Stimulated activated CD4-positive, alpha-beta T cell treated with anti-CD3 and anti-CD28 coated beads, Interleukin-15, amount 100 ng/mL, for 48 hours (primary cell): ENCODE results near the gene LTBP1.
"Not testable (repeated sequence)": the region's sequence is repeated elsewhere in the genome, so short reads cannot be mapped to it uniquely, and the experiment has no call there.

ENCODE experiments used
- DNase-seq, 2 donors: peaks; one replicate each; pipeline ENCODE4 v3.0.0-alpha.2; 2020; ENCODE audit warnings: low read depth in 2 of 2

Gene LTBP1, protein sequence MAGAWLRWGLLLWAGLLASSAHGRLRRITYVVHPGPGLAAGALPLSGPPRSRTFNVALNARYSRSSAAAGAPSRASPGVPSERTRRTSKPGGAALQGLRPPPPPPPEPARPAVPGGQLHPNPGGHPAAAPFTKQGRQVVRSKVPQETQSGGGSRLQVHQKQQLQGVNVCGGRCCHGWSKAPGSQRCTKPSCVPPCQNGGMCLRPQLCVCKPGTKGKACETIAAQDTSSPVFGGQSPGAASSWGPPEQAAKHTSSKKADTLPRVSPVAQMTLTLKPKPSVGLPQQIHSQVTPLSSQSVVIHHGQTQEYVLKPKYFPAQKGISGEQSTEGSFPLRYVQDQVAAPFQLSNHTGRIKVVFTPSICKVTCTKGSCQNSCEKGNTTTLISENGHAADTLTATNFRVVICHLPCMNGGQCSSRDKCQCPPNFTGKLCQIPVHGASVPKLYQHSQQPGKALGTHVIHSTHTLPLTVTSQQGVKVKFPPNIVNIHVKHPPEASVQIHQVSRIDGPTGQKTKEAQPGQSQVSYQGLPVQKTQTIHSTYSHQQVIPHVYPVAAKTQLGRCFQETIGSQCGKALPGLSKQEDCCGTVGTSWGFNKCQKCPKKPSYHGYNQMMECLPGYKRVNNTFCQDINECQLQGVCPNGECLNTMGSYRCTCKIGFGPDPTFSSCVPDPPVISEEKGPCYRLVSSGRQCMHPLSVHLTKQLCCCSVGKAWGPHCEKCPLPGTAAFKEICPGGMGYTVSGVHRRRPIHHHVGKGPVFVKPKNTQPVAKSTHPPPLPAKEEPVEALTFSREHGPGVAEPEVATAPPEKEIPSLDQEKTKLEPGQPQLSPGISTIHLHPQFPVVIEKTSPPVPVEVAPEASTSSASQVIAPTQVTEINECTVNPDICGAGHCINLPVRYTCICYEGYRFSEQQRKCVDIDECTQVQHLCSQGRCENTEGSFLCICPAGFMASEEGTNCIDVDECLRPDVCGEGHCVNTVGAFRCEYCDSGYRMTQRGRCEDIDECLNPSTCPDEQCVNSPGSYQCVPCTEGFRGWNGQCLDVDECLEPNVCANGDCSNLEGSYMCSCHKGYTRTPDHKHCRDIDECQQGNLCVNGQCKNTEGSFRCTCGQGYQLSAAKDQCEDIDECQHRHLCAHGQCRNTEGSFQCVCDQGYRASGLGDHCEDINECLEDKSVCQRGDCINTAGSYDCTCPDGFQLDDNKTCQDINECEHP (N-terminal part only)

DNA sequence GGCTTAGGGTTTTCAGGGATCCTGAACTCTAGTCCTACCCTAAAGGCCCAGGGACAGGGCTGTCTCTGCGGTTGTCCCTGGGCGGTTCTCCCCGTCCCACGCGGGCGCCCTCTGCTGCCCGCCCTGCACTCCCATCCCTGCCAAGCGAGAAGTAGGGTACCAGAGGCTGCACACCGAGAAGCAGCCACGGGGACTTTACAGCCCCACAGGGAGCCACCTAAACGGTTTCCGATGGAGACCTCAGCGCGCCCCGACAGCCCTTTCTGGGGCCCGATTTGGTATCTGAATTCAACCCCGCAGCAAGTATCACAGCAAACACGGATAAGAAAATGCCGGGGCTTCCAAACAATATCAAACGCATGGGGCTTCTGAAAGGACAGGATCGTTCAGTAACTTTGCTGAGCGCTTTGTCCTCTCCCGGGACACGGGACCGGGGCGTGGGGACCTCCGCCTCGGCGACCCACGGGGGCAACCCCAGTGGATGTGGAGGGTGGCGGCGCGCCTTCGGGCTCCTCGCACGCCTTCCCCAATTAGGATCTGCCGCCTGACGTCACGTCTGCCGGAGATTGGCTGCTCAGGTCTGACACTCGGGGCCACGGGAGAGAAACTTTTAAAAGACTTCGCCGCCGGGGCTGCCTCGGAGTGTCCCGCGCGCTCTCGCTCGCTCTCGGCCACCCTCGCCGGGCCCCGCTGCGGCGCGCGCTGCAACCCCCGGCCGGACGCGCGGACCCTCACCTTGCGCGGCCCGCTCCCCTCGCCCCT lies at the start of gene LTBP1:
Gene LTBP1 (plus strand): TSS at position 640 of the 762 bp plus-strand sequence. CDS start 372 bp downstream, outside the sequence.
- DNase-seq: peak; percentile 24 to 45

DNA sequence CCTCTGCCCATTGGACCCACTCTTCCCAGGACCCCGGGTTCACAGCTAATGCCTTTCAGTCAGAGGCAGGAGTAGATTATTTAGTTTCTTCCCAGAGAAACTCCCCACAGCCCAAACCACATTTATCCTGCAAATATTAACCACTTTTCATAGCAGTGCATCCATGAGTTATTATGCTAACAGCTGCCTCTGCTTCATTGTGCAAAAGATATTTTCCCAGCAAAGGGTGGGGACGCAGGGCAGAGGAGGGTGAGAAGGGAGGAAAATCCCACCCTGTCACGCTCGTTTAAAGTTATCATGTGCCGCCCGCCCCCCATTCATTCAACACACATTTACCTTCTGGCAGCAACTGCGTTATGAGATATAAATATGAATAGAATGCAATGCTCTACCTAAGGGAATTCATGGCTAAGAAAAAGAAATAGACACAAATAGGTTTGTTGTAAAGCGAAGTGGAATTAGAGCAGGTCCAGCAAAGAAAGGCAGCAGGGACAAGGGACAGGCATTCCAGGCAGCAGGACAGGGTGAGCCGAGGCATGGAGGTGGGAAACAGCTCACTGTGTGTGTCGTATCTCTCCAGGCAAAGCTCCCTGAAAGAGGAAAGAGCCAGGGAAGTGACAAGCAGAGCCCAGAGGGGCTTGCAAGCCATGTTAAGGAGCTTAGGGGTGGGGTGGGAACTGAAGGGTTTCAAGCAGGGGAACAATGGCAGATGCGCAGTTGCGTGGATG lies 46.3 kb upstream of the LTBP1 start:
- DNase-seq: no peak

DNA sequence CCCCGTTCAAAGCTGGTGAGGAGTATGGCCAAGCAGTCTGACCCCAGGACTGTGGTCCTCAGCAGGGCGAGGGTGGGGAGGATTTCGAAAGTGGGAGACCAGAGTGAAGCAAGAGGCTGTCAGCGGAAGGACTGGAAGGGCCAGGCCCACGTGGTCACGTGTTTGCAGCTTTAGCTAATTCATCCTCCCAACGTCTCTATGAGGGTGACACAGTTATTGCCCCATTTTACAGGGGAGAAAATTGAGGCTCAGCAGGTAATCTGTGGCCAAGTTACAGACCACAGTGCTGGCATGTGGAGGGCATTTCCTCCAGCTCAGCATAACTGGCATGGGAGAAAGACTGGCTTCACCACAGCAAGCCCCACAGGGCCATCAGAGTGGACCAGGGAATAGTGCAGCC lies 45.4 kb upstream of the LTBP1 start:
- no peak for DNase-seq

DNA sequence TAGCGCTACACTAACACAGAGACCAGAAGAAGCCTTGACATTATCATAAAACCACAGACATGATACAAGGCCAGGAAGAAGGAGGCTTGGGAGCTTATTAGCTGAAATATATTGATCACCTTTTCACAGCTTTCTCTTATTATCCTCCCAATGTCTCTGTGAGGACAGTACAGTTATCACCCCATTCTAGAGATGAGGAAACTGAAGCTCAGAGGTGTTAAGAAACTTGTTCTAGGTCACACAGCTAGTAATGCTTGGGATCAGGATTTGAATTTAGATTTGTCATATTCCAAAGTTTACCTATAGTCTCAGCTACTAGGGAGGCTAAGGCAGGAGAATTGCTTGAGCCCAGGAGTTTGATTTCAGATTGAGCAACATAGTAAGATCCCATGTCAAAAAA lies 44.6 kb upstream of the LTBP1 start:
- DNase-seq: no peak

DNA sequence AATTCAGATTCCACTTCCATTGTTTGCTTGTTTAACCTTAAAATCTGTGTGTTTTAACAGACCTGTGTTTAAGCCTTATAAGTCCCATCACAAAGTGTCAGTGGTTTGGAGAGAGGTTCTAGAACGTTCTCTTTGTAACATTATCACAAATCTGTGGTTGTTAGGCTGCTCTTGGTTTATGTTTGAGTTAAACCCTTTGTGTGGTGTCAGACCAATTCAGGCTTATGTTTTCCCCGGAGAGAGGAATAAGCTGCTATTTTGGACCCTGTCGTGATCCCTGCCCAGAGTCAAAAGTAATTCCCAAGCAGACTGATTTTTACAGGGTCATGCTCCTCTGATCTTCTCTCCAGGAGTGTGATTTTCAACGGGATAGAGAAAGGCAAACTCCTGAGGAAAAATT lies 43.8 kb upstream of the LTBP1 start:
- no peak for DNase-seq

DNA sequence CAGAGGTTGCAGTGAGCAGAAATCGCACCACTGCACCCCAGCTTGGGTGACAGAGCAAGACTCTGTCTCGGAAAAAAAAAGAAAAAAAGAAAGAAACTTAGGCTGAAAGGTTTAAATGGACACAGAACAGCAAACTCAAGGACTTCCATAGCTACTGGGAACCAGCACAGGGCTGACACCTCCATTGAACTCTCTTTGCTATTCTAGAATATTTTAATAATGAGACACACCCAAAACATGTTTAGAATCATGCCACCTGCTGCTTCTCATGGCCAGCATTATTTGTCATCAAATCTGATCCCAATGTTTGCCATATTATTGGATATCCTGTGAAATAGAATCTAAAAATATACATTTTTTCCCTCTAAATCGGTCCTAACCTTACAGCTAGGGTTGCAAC lies 42.7 kb upstream of the LTBP1 start:
- DNase-seq: no peak

DNA sequence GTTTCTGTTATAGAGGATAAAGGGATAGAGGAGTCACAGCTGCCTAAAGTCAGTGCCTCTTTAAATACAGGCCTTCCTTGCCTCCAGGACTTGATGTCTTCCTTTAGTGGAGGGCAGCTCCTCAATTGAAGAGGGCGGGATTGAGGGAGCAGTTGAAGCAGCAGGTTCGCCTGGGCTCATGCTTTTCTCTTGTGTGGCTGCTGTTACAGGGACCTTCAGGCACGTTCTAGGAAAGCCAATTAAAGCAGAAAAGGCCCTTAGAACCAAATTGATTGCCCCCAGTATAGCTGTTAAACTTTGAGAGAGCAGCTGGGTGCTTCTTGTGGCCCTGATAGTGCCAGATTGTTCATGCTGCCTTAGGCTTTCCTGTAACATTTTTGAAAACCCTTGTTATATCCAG lies 42.0 kb upstream of the LTBP1 start:
- no peak for DNase-seq

DNA sequence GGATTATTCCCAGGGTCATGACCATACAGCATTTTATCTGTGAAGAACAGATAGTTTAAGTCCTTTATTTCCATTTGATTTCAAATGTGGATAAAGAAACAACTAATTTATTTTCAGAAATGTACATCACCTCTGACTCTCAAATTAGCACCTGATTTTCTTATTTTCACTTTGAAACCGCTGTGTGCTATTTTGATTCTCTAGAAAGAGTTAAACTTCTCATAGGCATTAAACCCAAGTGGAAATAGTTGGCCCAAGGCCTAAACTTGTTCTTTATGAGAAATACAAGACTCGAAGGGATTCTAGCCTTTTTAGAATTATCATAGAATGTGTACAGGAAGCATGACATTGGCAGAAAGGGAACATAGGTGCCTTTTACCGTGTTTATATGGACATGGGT lies 41.5 kb upstream of the LTBP1 start:
- no peak for DNase-seq

DNA sequence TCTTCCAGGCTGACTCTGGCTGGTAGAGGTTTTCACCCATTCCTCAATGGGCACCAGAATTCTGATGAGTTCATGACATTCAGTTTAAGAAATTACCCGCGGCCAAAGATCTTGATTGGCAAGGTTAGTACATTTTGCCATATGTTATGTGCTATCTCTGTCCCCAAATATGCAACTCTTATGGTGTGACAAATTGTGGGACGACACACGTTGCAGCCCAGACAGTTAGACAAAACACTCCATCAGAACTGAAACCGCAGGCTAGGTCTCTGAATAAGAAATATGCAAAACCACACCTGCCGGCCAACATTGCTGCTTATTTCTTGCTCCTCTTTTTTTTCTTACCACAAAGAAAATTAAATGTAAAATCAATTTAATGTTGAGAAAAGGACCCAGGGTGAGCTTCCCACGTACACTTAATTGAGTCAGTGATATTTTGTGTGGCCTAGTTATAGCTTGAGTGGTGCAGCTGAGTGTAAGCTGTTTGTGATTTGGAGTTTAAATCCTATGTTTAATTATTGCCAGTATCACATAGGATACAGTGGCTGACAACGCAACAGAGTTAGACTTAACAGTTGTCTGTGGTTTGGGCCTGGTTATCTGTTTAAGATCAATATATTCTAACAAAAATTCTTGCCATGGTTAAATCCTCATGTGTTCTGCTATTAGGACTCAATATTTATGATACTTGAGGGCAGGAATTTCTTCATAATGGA lies 35.7 kb upstream of the LTBP1 start:
- no peak for DNase-seq

DNA sequence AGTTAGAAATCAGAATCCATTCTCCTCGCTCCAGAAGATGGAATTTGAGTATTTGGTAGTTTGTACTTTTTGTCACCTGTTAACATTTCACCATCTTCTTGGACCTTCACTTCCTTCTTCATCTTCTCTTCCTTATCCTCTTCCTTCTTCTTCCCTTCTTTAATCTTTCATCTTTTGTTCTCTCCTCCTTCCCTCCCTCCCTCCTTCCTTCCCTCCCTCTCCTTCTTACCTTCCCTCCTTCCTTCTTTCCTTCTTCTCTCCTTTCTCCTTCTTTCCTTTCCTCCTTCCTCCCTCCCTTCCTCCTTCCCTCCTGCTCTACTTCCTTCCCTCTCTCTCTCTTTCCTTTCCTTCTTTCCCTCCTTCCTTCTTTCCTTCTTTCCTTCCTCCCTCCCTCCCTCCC lies 31.1 kb upstream of the LTBP1 start:
- no peak for DNase-seq

DNA sequence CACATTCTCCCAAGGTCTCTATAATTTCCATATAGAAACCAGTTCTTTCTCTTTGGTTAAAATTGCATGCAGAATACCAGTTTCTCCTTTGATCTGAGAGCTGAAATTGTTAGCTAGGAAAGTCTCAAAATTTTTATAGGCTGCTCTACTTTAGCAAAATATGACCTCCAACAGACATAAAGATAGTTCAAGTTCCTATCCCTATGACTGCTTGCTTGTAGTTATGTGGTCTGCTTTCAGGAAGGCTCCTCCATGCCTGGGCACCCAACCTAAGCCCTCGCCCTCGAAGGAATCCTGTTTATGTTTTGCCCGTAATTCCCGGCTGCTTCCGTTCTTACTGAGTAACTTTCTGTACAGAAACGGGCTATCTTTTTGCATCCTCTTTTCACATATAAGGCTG lies 28.0 kb upstream of the LTBP1 start:
- no peak for DNase-seq

DNA sequence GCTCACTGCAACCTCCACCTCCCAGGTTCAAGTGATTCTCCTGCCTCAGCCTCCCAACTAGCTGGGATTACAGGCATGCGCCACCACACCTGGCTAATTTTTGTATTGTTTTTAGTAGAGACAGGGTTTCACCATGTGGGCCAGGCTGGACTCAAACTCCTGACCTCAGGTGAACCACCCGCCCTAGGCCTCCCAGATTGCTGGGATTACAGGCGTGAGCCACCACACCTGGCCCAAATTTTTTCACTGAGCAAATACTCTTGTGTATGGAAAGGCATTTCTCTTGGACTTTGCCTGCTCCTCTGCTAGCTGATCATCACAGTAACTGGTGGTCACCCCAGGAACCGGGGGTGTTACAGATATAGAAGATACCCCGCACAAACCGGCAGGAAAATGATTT lies 26.9 kb upstream of the LTBP1 start:
- DNase-seq: not testable (repeated sequence)

DNA sequence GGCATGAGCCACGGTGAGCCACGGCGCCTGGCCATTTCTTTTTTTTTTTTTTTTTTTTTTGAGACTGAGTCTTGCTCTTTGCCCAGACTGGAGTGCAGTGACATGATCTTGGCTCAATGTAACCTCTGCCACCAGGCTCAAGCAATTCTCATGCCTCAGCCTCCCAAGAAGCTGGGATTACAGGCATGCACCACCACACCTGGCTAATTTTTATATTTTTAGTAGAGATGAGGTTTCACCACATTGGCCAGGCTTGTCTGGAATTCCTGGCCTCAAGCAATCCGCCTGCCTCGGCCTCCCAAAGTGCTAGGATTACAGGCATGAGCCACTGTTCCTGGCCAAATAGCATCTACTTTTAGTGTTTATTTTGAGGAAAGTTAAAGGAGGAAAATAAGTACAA lies 25.3 kb upstream of the LTBP1 start:
- not testable (repeated sequence) for DNase-seq

DNA sequence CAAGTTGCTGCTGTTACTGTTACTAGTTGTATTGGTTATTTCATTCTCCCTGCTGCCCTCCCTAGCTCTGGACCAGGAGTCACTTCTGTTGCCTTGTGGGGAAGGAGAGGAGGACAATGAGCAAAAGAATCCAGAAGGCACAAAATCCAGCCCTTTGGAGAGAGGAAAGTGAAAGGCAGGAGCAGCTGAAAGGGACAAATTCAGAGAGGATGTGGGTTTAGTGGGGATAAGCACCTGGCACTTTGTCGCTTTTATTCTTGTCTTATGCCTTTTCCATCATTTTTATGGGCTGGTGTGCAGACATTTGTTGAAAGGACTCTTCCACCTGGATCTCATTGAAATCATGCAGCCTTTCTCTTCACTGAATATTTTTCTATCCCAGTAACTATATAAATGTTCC lies 24.3 kb upstream of the LTBP1 start:
- DNase-seq: no peak

DNA sequence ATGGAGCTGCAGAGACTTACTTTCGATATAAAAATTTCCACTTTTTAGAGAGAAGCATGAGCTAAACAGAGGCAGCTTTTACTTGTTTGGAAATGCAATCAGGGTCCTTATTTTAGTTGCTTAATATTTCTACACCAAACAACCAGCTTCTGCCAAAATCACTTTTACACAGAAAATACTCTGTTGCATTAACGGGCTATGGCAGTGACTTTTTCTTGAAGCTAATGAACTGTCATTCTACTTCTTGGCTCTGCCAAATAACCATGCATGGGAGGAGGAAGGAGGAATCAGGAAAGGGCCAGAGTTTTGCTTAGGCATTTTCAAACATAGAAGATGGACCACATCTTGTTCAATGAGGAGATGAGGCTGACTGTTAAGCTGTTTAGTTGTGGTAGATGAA lies 23.6 kb upstream of the LTBP1 start:
- DNase-seq: no peak

DNA sequence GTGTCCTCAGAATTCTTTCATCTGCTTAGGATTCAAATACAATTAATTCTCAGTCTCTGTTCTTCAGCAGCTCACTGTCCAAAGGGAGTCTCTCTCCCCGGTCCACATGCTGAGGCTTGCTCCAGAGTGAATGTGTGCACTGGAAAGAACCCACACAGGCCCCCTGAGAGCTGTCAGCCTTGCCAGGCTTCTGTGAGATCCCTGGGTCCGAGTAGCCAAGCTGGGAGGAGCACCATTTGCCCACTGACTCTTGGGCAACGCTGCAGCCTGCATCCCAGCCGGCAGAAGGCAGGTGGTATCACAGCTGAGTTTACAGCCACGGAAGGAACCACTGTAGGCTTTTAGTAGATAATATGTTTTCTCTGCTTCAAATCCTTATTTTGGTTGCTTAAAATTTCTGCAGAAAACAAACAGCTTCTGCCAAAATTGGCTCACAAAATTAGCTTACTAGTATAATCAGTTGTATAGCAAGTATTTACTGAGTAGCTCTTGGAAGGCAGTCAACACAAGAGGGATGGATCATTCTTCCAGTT lies 21.4 kb upstream of the LTBP1 start:
- no peak for DNase-seq

DNA sequence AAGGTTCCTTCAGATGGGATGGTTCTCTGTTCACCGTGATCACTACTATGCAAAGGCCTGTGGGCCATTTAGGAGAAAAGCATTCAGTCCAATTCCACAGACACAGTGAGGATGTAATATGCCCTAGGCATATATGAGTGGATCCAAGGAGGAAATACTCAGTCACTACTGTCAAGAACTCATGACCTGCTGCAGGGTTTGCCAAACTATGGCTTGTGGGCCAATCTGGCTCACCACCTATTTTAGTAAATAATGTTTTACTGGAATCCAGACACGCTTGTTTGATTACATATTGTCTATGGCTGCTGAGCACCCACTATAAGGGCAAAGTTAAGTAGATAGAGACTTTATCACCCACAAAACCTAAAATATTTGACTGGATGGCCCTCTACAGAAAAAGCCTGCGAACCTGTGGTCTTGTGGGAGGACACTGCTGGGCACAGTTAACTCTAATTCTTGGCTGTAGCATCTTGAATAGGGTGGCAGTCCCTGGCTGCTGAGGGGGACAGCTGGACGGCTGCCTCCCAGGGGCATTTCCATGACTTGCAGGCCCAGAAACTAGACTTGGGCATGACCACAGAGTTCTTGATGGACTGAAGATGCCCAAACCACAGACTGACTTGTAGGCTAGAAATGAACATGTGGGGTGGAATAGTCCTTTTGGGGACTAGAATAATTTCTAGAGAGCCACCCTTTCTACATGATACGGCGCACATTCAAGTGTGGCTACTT lies 20.6 kb upstream of the LTBP1 start:
- DNase-seq: no peak

DNA sequence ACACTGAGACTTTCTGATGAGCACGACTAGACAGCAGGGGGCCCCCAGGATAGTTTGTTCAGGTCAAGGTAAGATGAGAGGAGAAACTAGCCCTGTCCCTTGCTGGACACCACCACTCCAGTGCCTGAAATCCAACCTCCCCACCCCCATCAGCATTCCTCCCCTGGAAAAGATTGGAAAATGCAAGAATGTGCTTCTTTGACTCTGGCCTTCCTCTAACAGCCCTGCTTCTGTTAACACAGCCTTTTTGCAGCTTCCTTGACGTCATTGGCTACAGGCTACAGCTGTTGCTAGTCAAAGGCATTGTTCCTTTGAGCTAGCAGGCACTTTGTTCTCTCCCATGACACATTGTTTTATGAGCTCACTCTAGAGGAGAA lies 20.1 kb upstream of the LTBP1 start:
- DNase-seq: no peak

DNA sequence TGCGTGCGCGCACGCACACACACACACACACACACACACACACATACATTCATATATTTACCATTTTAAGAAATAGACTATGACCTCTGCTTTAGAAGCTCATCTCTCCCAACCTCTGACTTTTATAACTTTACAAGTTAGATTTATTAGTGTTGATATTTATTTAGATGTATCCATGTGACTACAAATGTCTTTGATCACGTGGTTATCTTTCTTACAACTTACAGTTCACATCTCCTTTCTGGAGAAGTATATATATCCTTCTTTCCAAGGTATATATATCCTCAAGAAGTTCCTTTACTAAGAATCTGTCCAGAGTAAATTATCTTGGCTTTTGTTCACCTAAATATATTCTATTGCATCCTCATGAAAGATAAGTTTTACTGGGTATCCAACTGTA lies 16.3 kb upstream of the LTBP1 start:
- no peak for DNase-seq
